ENCODE measurements around the gene KRT71. TPM values are rescaled to one million over a fixed set of nuclear protein-coding genes. Genes with fewer than 3 reads are reported as not detected.

Gene KRT71
- total RNA-seq, 4 donors from 2014 or later, result not detected

GRCh38 chr12:52521568-52522266 is 31.2 kb downstream of the KRT71 start:
- no peaks in the 10 kb centered on the region for H3K36me3 ChIP-seq
- no peak overlapping the region for H3K4me3 ChIP-seq
- DNase-seq, result no peak
- TF ChIP-seq CTCF (IDR thresholded peaks at IDR 0.05 in 4 of 5, conservative IDR thresholded peaks at IDR 0.05 in 1 of 5) (no peak), POLR2A (IDR thresholded peaks at IDR 0.05) (no peak)
- in situ Hi-C loops (cut with MboI; ENCODE audit: low sequenced_read_pairs in 4 of 4) (no loop called here), intact Hi-C loops (cut with DNase I; ENCODE audit: low total_unique reads) (no loop called here)
- H3K27ac ChIP-seq, result no peak overlapping the region
- ATAC-seq, result no peak
- H3K4me1 ChIP-seq, result no peaks in the 10 kb centered on the region
- peaks cover 0 to 9% (median 0%) of the 10 kb centered on the region in 3 donors for H3K27me3 ChIP-seq
- no peaks in the 10 kb centered on the region for H3K9me3 ChIP-seq

- Histone ChIP-seq H3K9me3 (no peaks in the 10 kb centered on the region), H3K27me3 (peaks cover 0 to 9% (median 0%) of the 10 kb centered on the region in 3 donors), H3K36me3 (no peaks in the 10 kb centered on the region), H3K4me3 (no peak overlapping the region), H3K27ac (no peak overlapping the region), H3K4me1 (no peaks in the 10 kb centered on the region)
- ATAC-seq (no peak), DNase-seq (no peak)
- no peak for TF ChIP-seq CTCF (IDR thresholded peaks at IDR 0.05 in 4 of 5, conservative IDR thresholded peaks at IDR 0.05 in 1 of 5)
- no peak for TF ChIP-seq POLR2A (IDR thresholded peaks at IDR 0.05)
- intact Hi-C loops (cut with DNase I; ENCODE audit: low total_unique reads) (no loop called here), in situ Hi-C loops (cut with MboI; ENCODE audit: low sequenced_read_pairs in 4 of 4) (no loop called here)
These were observed 31.8 kb downstream of the KRT71 start for GRCh38 chr12:52521175-52521567.

GRCh38 chr12:52519826-52520662 is 32.9 kb downstream of the KRT71 start, which contains the start of gene KRT5:
Gene KRT5 (minus strand): TSS chr12:52520394. CDS start chr12:52520296, 98 bp downstream.
- ATAC-seq (no peak), DNase-seq (no peak)
- intact Hi-C loops (cut with DNase I; ENCODE audit: low total_unique reads) (no loop called here), in situ Hi-C loops (cut with MboI; ENCODE audit: low sequenced_read_pairs in 4 of 4) (no loop called here)
- TF ChIP-seq CTCF (IDR thresholded peaks at IDR 0.05 in 4 of 5, conservative IDR thresholded peaks at IDR 0.05 in 1 of 5) (no peak), POLR2A (IDR thresholded peaks at IDR 0.05) (no peak)
- no peak within 1 kb of the TSS for H3K4me3 ChIP-seq
- peaks cover 0 to 9% (median 0%) of the 10 kb centered on the region in 3 donors for H3K27me3 ChIP-seq
- H3K36me3 ChIP-seq, result no peaks in the 10 kb centered on the region
- H3K27ac ChIP-seq, result no peak within 1 kb of the TSS
- H3K4me1 ChIP-seq, result no peaks in the 10 kb centered on the region
- no peaks in the 10 kb centered on the region for H3K9me3 ChIP-seq

GRCh38 chr12:52519387-52519703 is 33.6 kb downstream of the KRT71 start:
- DNase-seq (no peak), ATAC-seq (no peak)
- Histone ChIP-seq H3K9me3 (no peaks in the 10 kb centered on the region), H3K36me3 (no peaks in the 10 kb centered on the region), H3K4me1 (no peaks in the 10 kb centered on the region), H3K27me3 (peaks cover 0 to 9% (median 0%) of the 10 kb centered on the region in 3 donors), H3K4me3 (no peak overlapping the region), H3K27ac (no peak overlapping the region)
- intact Hi-C loops (cut with DNase I; ENCODE audit: low total_unique reads) (no loop called here), in situ Hi-C loops (cut with MboI; ENCODE audit: low sequenced_read_pairs in 4 of 4) (no loop called here)
- TF ChIP-seq POLR2A (IDR thresholded peaks at IDR 0.05) (no peak), CTCF (IDR thresholded peaks at IDR 0.05 in 4 of 5, conservative IDR thresholded peaks at IDR 0.05 in 1 of 5) (no peak)
